Testis (tissue), 3 donors: ENCODE data around the gene PLA2G4A. TPM values are rescaled to one million over a fixed set of nuclear protein-coding genes. Genes with fewer than 3 reads are reported as not detected.

Experiments
- DNase-seq: peaks from one replicate; pipeline ENCODE4 v3.0.0-alpha.2; 2019
- H3K27ac ChIP-seq, 2 donors: fragments of 200-600 bp; sonication (generic); one replicate each; pipeline ENCODE4 v1.5.1; 2019
- H3K27me3 ChIP-seq: fragments of 200-600 bp; sonication (generic); one replicate; pipeline ENCODE4 v1.5.1; 2019
- H3K36me3 ChIP-seq: fragments of 200-600 bp; sonication (generic); one replicate; pipeline ENCODE4 v1.5.1; 2017; ENCODE audit warnings: low read depth; ENCODE audit errors: missing control alignments
- H3K4me1 ChIP-seq: fragments of 200-600 bp; sonication (generic); one replicate; pipeline ENCODE4 v1.5.1; 2019
- H3K4me3 ChIP-seq, 2 donors: fragments of 200-600 bp; sonication (generic); one replicate each; pipeline ENCODE4 v1.5.1; 2017 to 2019
- H3K9me3 ChIP-seq: fragments of 200-600 bp; sonication (generic); one replicate; pipeline ENCODE4 v1.5.1; 2017
- CTCF ChIP-seq, 3 experiments: fragments of 450-650 bp in 2 of 3; fragments of 200-600 bp in 1 of 3; sonication (generic) in 1 of 3; IDR thresholded peaks; one replicate each; pipeline ENCODE4 v1.5.1; 2016 to 2019; ENCODE audit warnings: antibody characterized with exemption in 3 of 3, mild to moderate bottlenecking in 2 of 3, moderate library complexity in 1 of 3
- POLR2A ChIP-seq: fragments of 450-650 bp; IDR thresholded peaks from one replicate; pipeline ENCODE4 v1.6.1; 2017; ENCODE audit warnings: antibody characterized with exemption, mild to moderate bottlenecking, moderate library complexity
- WGBS, 2 donors: methylation state at CpG; one replicate each; pipeline ENCODE4 v1.1.5; 2018; 5-methylcytosine and 5-hydroxymethylcytosine counted together
- intact Hi-C: fragments of 100-400 bp; cut with DNase I; formaldehyde crosslinking; loops from one replicate; pipeline ENCODE4 v1.15.1; 2023; ENCODE audit warnings: low total_unique reads
- polyA plus RNA-seq: library from polyadenylated mRNA; stranded (reverse); fragments of 350-450 nt; fragmentation: Illumina TruSeq; extraction: RNeasy Lipid Tissue Mini Kit (QIAGEN cat#74804); gene quantifications from one replicate; pipeline ENCODE4 v1.2.3, GENCODE V29; 2014; ENCODE audit warnings: low read depth, low replicate concordance; ENCODE audit not compliant: insufficient read depth
- total RNA-seq, 2 donors: library from RNA; depleted of rRNA; stranded (reverse); fragments of >200 nt; gene quantifications; one replicate each; pipeline ENCODE4 v1.2.3, GENCODE V29; 2016

Gene PLA2G4A
- total and polyA plus RNA-seq, 3 donors from 2014 or later, result 4.9 to 6.4 (median 6.4) TPM

GRCh38 chr1:186953876-186954275 is 125.1 kb downstream of the PLA2G4A start:
- no peaks in the 10 kb centered on the region for H3K9me3 ChIP-seq
- no peaks in the 10 kb centered on the region for H3K27me3 ChIP-seq
- intact Hi-C loops, result no loop called here
- 80 to 93% methylated on average over 2 of the region's 2 CpGs for WGBS, 2 donors
- DNase-seq, result no peak
- no peak overlapping the region for H3K4me3 ChIP-seq
- H3K4me1 ChIP-seq, result no peaks in the 10 kb centered on the region
- H3K27ac ChIP-seq, result no peak overlapping the region
- TF ChIP-seq POLR2A (no peak), CTCF (IDR thresholded peaks at IDR 0.05) (no peak)
- no peaks in the 10 kb centered on the region for H3K36me3 ChIP-seq

- intact Hi-C loops, result no loop called here
- 41 to 66% methylated on average over 2 of the region's 2 CpGs for WGBS, 2 donors
- Histone ChIP-seq H3K4me3 (no peak overlapping the region), H3K27me3 (no peaks in the 10 kb centered on the region), H3K9me3 (no peaks in the 10 kb centered on the region), H3K4me1 (no peaks in the 10 kb centered on the region), H3K36me3 (no peaks in the 10 kb centered on the region), H3K27ac (no peak overlapping the region)
- TF ChIP-seq CTCF (IDR thresholded peaks at IDR 0.05) (no peak), POLR2A (no peak)
- DNase-seq, result no peak
Observed at GRCh38 chr1:186957314-186957713, 128.6 kb downstream of the PLA2G4A start.

- Histone ChIP-seq H3K27me3 (no peaks in the 10 kb centered on the region), H3K27ac (no peak overlapping the region), H3K4me3 (no peak overlapping the region), H3K36me3 (no peaks in the 10 kb centered on the region), H3K9me3 (no peaks in the 10 kb centered on the region), H3K4me1 (no peaks in the 10 kb centered on the region)
- TF ChIP-seq CTCF (IDR thresholded peaks at IDR 0.05) (no peak), POLR2A (no peak)
- 87 to 92% methylated on average over 2 of the region's 2 CpGs for WGBS, 2 donors
- intact Hi-C loops, result no loop called here
- no peak for DNase-seq
Observed at GRCh38 chr1:186958520-186958919, 129.8 kb downstream of the PLA2G4A start.

- DNase-seq, result no peak
- Histone ChIP-seq H3K27me3 (no peaks in the 10 kb centered on the region), H3K9me3 (no peaks in the 10 kb centered on the region), H3K36me3 (no peaks in the 10 kb centered on the region), H3K4me3 (no peak overlapping the region), H3K4me1 (no peaks in the 10 kb centered on the region), H3K27ac (no peak overlapping the region)
- 81 to 94% methylated on average over 1 of the region's 1 CpG for WGBS, 2 donors
- TF ChIP-seq POLR2A, result no peak
- TF ChIP-seq CTCF (IDR thresholded peaks at IDR 0.05), result no peak
- intact Hi-C loops, result no loop called here
Observed at GRCh38 chr1:186960861-186961260, 132.1 kb downstream of the PLA2G4A start.

GRCh38 chr1:186965847-186966246 is 137.1 kb downstream of the PLA2G4A start:
- TF ChIP-seq CTCF (IDR thresholded peaks at IDR 0.05) (no peak), POLR2A (no peak)
- DNase-seq, result no peak
- no peaks in the 10 kb centered on the region for H3K27me3 ChIP-seq

More at GRCh38 chr1:186965847-186966246, 137.1 kb downstream of the PLA2G4A start:
- Histone ChIP-seq H3K4me1 (no peaks in the 10 kb centered on the region), H3K36me3 (no peaks in the 10 kb centered on the region), H3K27ac (no peak overlapping the region), H3K4me3 (no peak overlapping the region), H3K9me3 (no peaks in the 10 kb centered on the region)
- intact Hi-C loops, result no loop called here
